Epithelial cell of proximal tubule (primary cell): Measurements from ENCODE around the gene NFKB1. TPM values are rescaled to one million over a fixed set of nuclear protein-coding genes. Genes with fewer than 3 reads are reported as not detected.

Source experiments
- DNase-seq: peaks from one replicate; pipeline ENCODE4 v3.0.0-alpha.2; 2011; ENCODE audit warnings: low read depth
- H3K4me3 ChIP-seq: 2 replicates; pipeline ENCODE4 v1.5.1; 2011; ENCODE audit warnings: low read depth, mild to moderate bottlenecking, low read length
- CTCF ChIP-seq: conservative IDR thresholded peaks from 2 replicates; pipeline ENCODE4 v1.5.1; 2012; ENCODE audit warnings: low read depth, mild to moderate bottlenecking, low read length
- total RNA-seq: library from RNA; depleted of rRNA; stranded (reverse); fragments of >200 nt; gene quantifications from 2 replicates; pipeline ENCODE4 v1.2.3, GENCODE V29; 2015

NFKB1 gene
- total RNA-seq, 1 donor from 2014 or later = 26.2 TPM

GRCh38 chr4:102641793-102642192 lies 140.6 kb downstream of the NFKB1 start:
- no peak for DNase-seq
- no peak for TF ChIP-seq CTCF
- no peak overlapping the region for H3K4me3 ChIP-seq

GRCh38 chr4:102642631-102643298 lies 141.6 kb downstream of the NFKB1 start:
- no peak overlapping the region for H3K4me3 ChIP-seq
- TF ChIP-seq CTCF = no peak
- no peak for DNase-seq

- DNase-seq = no peak
- TF ChIP-seq CTCF = no peak
- H3K4me3 ChIP-seq = no peak overlapping the region
Observed at GRCh38 chr4:102647117-102647516, 146.0 kb downstream of the NFKB1 start.

GRCh38 chr4:102657206-102657605 lies 156.0 kb downstream of the NFKB1 start:
- H3K4me3 ChIP-seq = no peak overlapping the region
- DNase-seq = no peak
- no peak for TF ChIP-seq CTCF

GRCh38 chr4:102663073-102663472 lies 161.9 kb downstream of the NFKB1 start:
- no peak for TF ChIP-seq CTCF
- H3K4me3 ChIP-seq = no peak overlapping the region
- no peak for DNase-seq

GRCh38 chr4:102665527-102665926 lies 164.4 kb downstream of the NFKB1 start:
- DNase-seq = no peak
- no peak overlapping the region for H3K4me3 ChIP-seq
- no peak for TF ChIP-seq CTCF

Other genes with a start within 250 kb of the NFKB1 start
- 6.6 and 18.9 TPM in 2 replicates for gene SLC39A8, start 155.9 kb upstream of the NFKB1 start, total RNA-seq